Lung (tissue), 12 donors: ENCODE data around the gene DNAJC4. TPM values are rescaled to one million over a fixed set of nuclear protein-coding genes. Genes with fewer than 3 reads are reported as not detected.
"Not testable (repeated sequence)": the region's sequence is repeated elsewhere in the genome, so short reads cannot be mapped to it uniquely, and the experiment has no call there.

Experiments used
- ATAC-seq: fragments of 200-7000 bp; cut with Tn5 transposase; one replicate; pipeline ENCODE4 v1.9.1; 2020; ENCODE audit warnings: moderate number of reproducible peaks; ENCODE audit not compliant: insufficient read depth, low FRiP score
- DNase-seq, 3 donors: peaks; one replicate each; pipeline ENCODE4 v3.0.0-alpha.2; 2013 to 2017
- H3K27ac ChIP-seq, 2 donors: one replicate each; pipeline ENCODE4 v1.5.1; 2013; ENCODE audit warnings: mild to moderate bottlenecking in 2 of 2, moderate library complexity in 2 of 2, control low read depth in 1 of 2, inconsistent platforms in 1 of 2, low read depth in 1 of 2, low read length in 1 of 2
- H3K27me3 ChIP-seq, 3 donors: one replicate each; pipeline ENCODE4 v1.5.1; 2013; ENCODE audit warnings: low read length in 2 of 3; ENCODE audit not compliant: control insufficient read depth in 3 of 3, insufficient read depth in 3 of 3
- H3K36me3 ChIP-seq, 4 donors: one replicate each; pipeline ENCODE4 v1.5.1; 2013; ENCODE audit warnings: low read length in 4 of 4, mild to moderate bottlenecking in 1 of 4, moderate library complexity in 1 of 4; ENCODE audit not compliant: control insufficient read depth in 4 of 4, insufficient read depth in 4 of 4
- H3K4me1 ChIP-seq, 5 donors: one replicate each; pipeline ENCODE4 v1.5.1; 2013; ENCODE audit warnings: low read length in 5 of 5, mild to moderate bottlenecking in 2 of 5, moderate library complexity in 1 of 5; ENCODE audit not compliant: control insufficient read depth in 5 of 5, insufficient read depth in 5 of 5
- H3K4me3 ChIP-seq: one replicate; pipeline ENCODE4 v1.5.1; 2013; ENCODE audit warnings: mild to moderate bottlenecking, control low read depth, moderate library complexity
- H3K9ac ChIP-seq, 2 donors: one replicate each; pipeline ENCODE4 v1.5.1; 2013; ENCODE audit warnings: low read length in 2 of 2, control low read depth in 1 of 2; ENCODE audit not compliant: insufficient read depth in 1 of 2
- H3K9me3 ChIP-seq, 4 donors: one replicate each; pipeline ENCODE4 v1.5.1; 2013; ENCODE audit warnings: low read length in 3 of 4, mild to moderate bottlenecking in 1 of 4, moderate library complexity in 1 of 4; ENCODE audit not compliant: control insufficient read depth in 4 of 4, insufficient read depth in 3 of 4
- CTCF ChIP-seq: IDR thresholded peaks from 2 replicates; pipeline ENCODE4 v1.5.1; 2012; ENCODE audit warnings: mild to moderate bottlenecking; ENCODE audit errors: control extremely low read depth, extremely low read depth
- WGBS, 2 donors: extraction: QIAGEN DNeasy Blood & Tissue Kit; methylation state at CpG; one replicate each; pipeline ENCODE4 v1.1.7; 2013; 5-methylcytosine and 5-hydroxymethylcytosine counted together
- polyA plus RNA-seq, 2 donors: library from polyadenylated mRNA; stranded (reverse); fragments of 200-250 nt; gene quantifications; one replicate each; pipeline ENCODE4 v1.2.1, GENCODE V29; 2013
- total RNA-seq, 2 donors: library from RNA; depleted of rRNA in 1 of 2; stranded (reverse); fragments of >200 nt in 1 of 2; gene quantifications; one replicate each; pipeline ENCODE4 v1.2.1, GENCODE V29; 2014 to 2021
- donor health status: control.
- donor health status: control.
- donor health status: Bipolar disorder and iron deficiency.
- donor health status: healthy.
- donor health status: DM: yes; HTN: yes; CAD: no.

Gene DNAJC4
- total and polyA plus RNA-seq, 4 donors, result 22.7 to 58.4 (median 34.4) TPM

- peak overlapping the region; percentile 61 to 84 for H3K27ac ChIP-seq
- H3K4me3 ChIP-seq, result no peak overlapping the region
- TF ChIP-seq CTCF, result no peak
- ATAC-seq, result no peak
- no peaks in the 10 kb centered on the region for H3K9me3 ChIP-seq
- no peaks in the 10 kb centered on the region for H3K27me3 ChIP-seq
- DNase-seq, result no peak
- peaks cover 0 to 29% (median 12%) of the 10 kb centered on the region in 5 donors for H3K4me1 ChIP-seq
- no peak overlapping the region for H3K9ac ChIP-seq
- H3K36me3 ChIP-seq, result peaks cover 0 to 10% (median 1%) of the 10 kb centered on the region in 4 donors
- WGBS, 2 donors, result 36 to 44% methylated on average over 6 of the region's 6 CpGs
Measured at GRCh38 chr11:64244966-64245365, 14.6 kb downstream of the DNAJC4 start.

GRCh38 chr11:64245401-64245796 lies 15.1 kb downstream of the DNAJC4 start:
- H3K4me1 ChIP-seq, result peaks cover 0 to 28% (median 8%) of the 10 kb centered on the region in 5 donors
- no peaks in the 10 kb centered on the region for H3K9me3 ChIP-seq
- DNase-seq (no peak), ATAC-seq (no peak)
- no peak for TF ChIP-seq CTCF
- H3K27me3 ChIP-seq, result no peaks in the 10 kb centered on the region
- peaks cover 0 to 10% (median 1%) of the 10 kb centered on the region in 4 donors for H3K36me3 ChIP-seq
- no peak overlapping the region for H3K9ac ChIP-seq
- H3K4me3 ChIP-seq, result peak overlapping the region; percentile 61
- peak overlapping the region; percentile 61 to 84 for H3K27ac ChIP-seq
- 0 to 1% methylated on average over 6 of the region's 6 CpGs for WGBS, 2 donors

- H3K9me3 ChIP-seq, result no peaks in the 10 kb centered on the region
- ATAC-seq, result no peak
- no peaks in the 10 kb centered on the region for H3K27me3 ChIP-seq
- peak; percentile 47 to 66 (median 66) for DNase-seq
- H3K27ac ChIP-seq, result peak overlapping the region; percentile 84 to 88
- no peak for TF ChIP-seq CTCF
- H3K36me3 ChIP-seq, result peaks cover 0 to 10% (median 1%) of the 10 kb centered on the region in 4 donors
- H3K4me3 ChIP-seq, result peak overlapping the region; percentile 61
- WGBS, 2 donors, result 0 to 1% methylated on average over 44 to 46 of the region's 46 CpGs
- peaks cover 0 to 31% (median 5%) of the 10 kb centered on the region in 5 donors for H3K4me1 ChIP-seq
- H3K9ac ChIP-seq, result peak overlapping the region in 1 of 2 donors; percentile 11
Measured at GRCh38 chr11:64245797-64246620, 15.7 kb downstream of the DNAJC4 start.

- Histone ChIP-seq H3K36me3 (peaks cover 0 to 10% (median 1%) of the 10 kb centered on the region in 4 donors), H3K4me3 (peak overlapping the region; percentile 61), H3K4me1 (peaks cover 0 to 32% (median 5%) of the 10 kb centered on the region in 5 donors), H3K27ac (peak overlapping the region in 1 of 2 donors; percentile 88)
- not testable (repeated sequence) for ATAC-seq, H3K9ac ChIP-seq, H3K27me3 ChIP-seq, H3K9me3 ChIP-seq, DNase-seq
- WGBS, 2 donors, result 0 to 1% methylated on average over 2 to 42 of the region's 43 CpGs
Measured at GRCh38 chr11:64246621-64246870, 16.2 kb downstream of the DNAJC4 start.
